Psoas muscle (tissue), 8 donors: ENCODE data around the gene ATP6V0A4. TPM values are rescaled to one million over a fixed set of nuclear protein-coding genes. Genes with fewer than 3 reads are reported as not detected.

Source experiments
- ATAC-seq, 4 donors: fragments of 200-7000 bp; cut with Tn5 transposase; one replicate each; pipeline ENCODE4 v1.9.1; 2020; ENCODE audit warnings: moderate library complexity in 3 of 4, mild to moderate bottlenecking in 2 of 4
- DNase-seq, 2 donors: peaks; one replicate each; pipeline ENCODE4 v3.0.0-alpha.2; 2020
- H3K27ac ChIP-seq: fragments of 200-600 bp; one replicate; pipeline ENCODE4 v1.8.0; 2022
- H3K27me3 ChIP-seq, 3 donors: fragments of 200-600 bp in 1 of 3; one replicate each; pipeline versions ENCODE4 v1.6.1 to v1.8.0; 2013 to 2022; ENCODE audit warnings: low read length in 2 of 3, mild to moderate bottlenecking in 2 of 3, moderate library complexity in 1 of 3; ENCODE audit not compliant: insufficient read depth in 3 of 3
- H3K36me3 ChIP-seq, 2 donors: fragments of 200-600 bp in 1 of 2; one replicate each; pipeline versions ENCODE4 v1.6.1 to v1.8.0; 2013 to 2022; ENCODE audit warnings: low read depth in 1 of 2, mild to moderate bottlenecking in 1 of 2, moderate library complexity in 1 of 2; ENCODE audit not compliant: insufficient read depth in 1 of 2
- H3K4me1 ChIP-seq: fragments of 200-600 bp; one replicate; pipeline ENCODE4 v1.8.0; 2022
- H3K4me3 ChIP-seq: fragments of 200-600 bp; one replicate; pipeline ENCODE4 v1.8.0; 2022; ENCODE audit warnings: mild to moderate bottlenecking
- H3K9me3 ChIP-seq: fragments of 200-600 bp; one replicate; pipeline ENCODE4 v1.8.0; 2022
- CTCF ChIP-seq: fragments of 200-600 bp; IDR thresholded peaks from one replicate; pipeline ENCODE4 v1.8.0; 2022; ENCODE audit warnings: antibody characterized with exemption
- WGBS, 3 donors: extraction: QIAGEN DNeasy Blood & Tissue Kit; methylation state at CpG; one replicate each; pipeline versions ENCODE4 v1.1.6 to v1.1.7; 2013; 5-methylcytosine and 5-hydroxymethylcytosine counted together
- intact Hi-C, 2 donors: fragments of 100-400 bp; cut with DNase I; formaldehyde crosslinking; loops; one replicate each; pipeline versions ENCODE4 v1.11.0 to v1.14.2; 2022
- polyA plus RNA-seq, 3 donors: library from polyadenylated mRNA; stranded (reverse); fragments of 200-250 nt; gene quantifications; one replicate each; pipeline ENCODE4 v1.2.3, GENCODE V29; 2013
- total RNA-seq, 4 donors: library from RNA; stranded (reverse); fragmentation: NEBNext Ultra II Directional in 2 of 4; extraction: Animal tissue kit (Norgen Biotek cat#: 25700) in 2 of 4; gene quantifications; one replicate each; pipeline versions ENCODE4 v1.2.1 to v1.2.4, GENCODE V29; 2021 to 2023
- donor health status: healthy with polysubstance abuse.
- donor health status: DM: no; HTN: no; CAD: no; lungs with moderate emphysema.
- donor health status: Bipolar disorder and iron deficiency.
- donor health status: healthy.
- donor health status: DM: yes; HTN: yes; CAD: no.
- donor health status: DM: no; HTN: no; CAD: no.
- donor health status: DM: no; HTN: no; CAD: no.
- donor health status: DM: yes; HTN: yes; CAD: no.

Gene ATP6V0A4
- total and polyA plus RNA-seq, 7 donors = 0.44 TPM; not detected in 6

GRCh38 chr7:138713191-138713590 lies 84.8 kb downstream of the ATP6V0A4 start:
- 87 to 91% (median 89%) methylated on average over 7 of the region's 7 CpGs for WGBS, 3 donors
- no peak for TF ChIP-seq CTCF
- ATAC-seq (no peak), DNase-seq (no peak)
- Histone ChIP-seq H3K27me3 (peaks cover 0 to 1% (median 0%) of the 10 kb centered on the region in 3 donors), H3K9me3 (no peaks in the 10 kb centered on the region), H3K27ac (no peak overlapping the region), H3K4me3 (no peak overlapping the region), H3K36me3 (no peaks in the 10 kb centered on the region), H3K4me1 (no peaks in the 10 kb centered on the region)
- intact Hi-C loops = no loop called here

GRCh38 chr7:138712652-138713051 lies 85.3 kb downstream of the ATP6V0A4 start:
- Histone ChIP-seq H3K27me3 (peaks cover 0 to 1% (median 0%) of the 10 kb centered on the region in 3 donors), H3K27ac (no peak overlapping the region), H3K4me3 (no peak overlapping the region), H3K4me1 (no peaks in the 10 kb centered on the region), H3K36me3 (no peaks in the 10 kb centered on the region), H3K9me3 (no peaks in the 10 kb centered on the region)
- intact Hi-C loops = no loop called here
- 88 to 93% (median 91%) methylated on average over 9 of the region's 9 CpGs for WGBS, 3 donors
- TF ChIP-seq CTCF = no peak
- ATAC-seq (no peak), DNase-seq (no peak)

DNA sequence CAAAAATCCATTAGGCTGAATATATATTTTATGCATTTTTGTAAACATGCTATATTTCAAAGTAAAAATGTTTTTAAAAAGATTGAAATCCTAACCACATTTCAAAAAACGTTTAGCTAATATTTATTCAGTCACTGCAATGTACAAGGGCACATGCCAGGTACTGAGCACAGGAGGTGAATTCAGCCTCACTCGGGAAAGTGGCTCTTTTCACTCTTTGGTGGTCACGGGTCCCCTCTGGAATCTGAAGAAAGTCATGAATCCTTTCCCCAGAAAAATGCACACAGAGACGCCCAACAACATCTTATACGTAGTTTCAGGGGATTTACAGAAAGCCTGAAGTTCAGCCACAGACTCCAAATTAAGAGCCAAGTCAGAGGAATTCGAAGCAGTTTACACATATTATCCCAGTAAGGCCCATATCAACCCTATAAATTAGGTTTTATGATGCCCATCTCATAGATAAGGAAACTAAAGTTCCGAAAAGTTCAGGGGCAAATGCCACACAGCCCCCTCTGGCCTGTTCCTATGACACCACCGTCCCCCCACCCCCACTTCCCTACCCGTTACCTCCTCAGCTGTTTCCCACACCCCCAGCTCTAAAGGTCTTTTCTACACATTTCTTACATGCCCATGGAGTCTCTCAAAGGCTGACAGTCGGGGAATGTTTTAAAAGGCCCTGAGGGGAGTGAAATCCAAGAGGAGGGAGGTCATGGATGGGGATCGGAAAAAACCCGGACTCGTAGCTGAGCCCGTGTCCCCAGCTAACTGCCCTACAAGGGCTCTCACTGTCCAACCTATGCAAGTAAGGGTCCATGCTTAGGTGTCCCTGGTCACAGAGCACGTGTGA lies 87.2 kb downstream of the ATP6V0A4 start:
- H3K27me3 ChIP-seq = peaks cover 0 to 1% (median 0%) of the 10 kb centered on the region in 3 donors
- H3K4me3 ChIP-seq = no peak overlapping the region
- H3K9me3 ChIP-seq = no peaks in the 10 kb centered on the region
- no peak for TF ChIP-seq CTCF
- H3K4me1 ChIP-seq = no peaks in the 10 kb centered on the region
- H3K36me3 ChIP-seq = no peaks in the 10 kb centered on the region
- no peak for DNase-seq
- intact Hi-C loops = no loop called here
- no peak overlapping the region for H3K27ac ChIP-seq
- no peak for ATAC-seq
- 38 to 45% (median 43%) methylated on average over 15 of the region's 15 CpGs for WGBS, 3 donors

- no peak for ATAC-seq
- H3K27me3 ChIP-seq = no peaks in the 10 kb centered on the region
- WGBS, 3 donors = 37 to 47% (median 45%) methylated on average over 7 of the region's 7 CpGs
- H3K36me3 ChIP-seq = no peaks in the 10 kb centered on the region
- intact Hi-C loops = no loop called here
- TF ChIP-seq CTCF = no peak
- H3K4me3 ChIP-seq = no peak overlapping the region
- H3K9me3 ChIP-seq = no peaks in the 10 kb centered on the region
- H3K4me1 ChIP-seq = no peaks in the 10 kb centered on the region
- DNase-seq = no peak
- no peak overlapping the region for H3K27ac ChIP-seq
Measured at GRCh38 chr7:138705167-138705566, 92.8 kb downstream of the ATP6V0A4 start.

DNA sequence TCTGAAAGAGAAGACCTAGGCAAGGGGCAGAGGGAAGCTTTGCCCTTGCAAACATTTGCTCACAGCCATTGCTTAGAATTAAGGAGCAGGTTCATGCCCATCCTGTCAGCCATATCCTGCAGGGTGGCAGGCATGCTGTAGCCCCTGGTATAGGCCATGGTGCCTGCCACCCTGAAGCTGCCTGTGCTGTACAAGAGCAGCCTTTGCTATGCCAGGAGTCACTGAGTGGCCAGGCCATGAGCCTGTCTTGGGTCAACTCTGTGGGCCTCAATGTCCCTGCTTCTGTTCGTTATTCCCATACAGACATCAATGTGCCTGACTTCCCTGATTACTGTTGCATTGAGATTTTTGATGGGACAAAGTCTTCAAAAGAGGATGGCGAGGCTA lies 96.5 kb downstream of the ATP6V0A4 start:
- intact Hi-C loops = no loop called here
- Histone ChIP-seq H3K9me3 (no peaks in the 10 kb centered on the region), H3K27me3 (no peaks in the 10 kb centered on the region), H3K4me3 (no peak overlapping the region), H3K4me1 (no peaks in the 10 kb centered on the region), H3K27ac (no peak overlapping the region), H3K36me3 (no peaks in the 10 kb centered on the region)
- 82 to 85% (median 85%) methylated on average over 2 of the region's 2 CpGs for WGBS, 3 donors
- ATAC-seq (no peak), DNase-seq (no peak)
- TF ChIP-seq CTCF = no peak
